Right lobe of liver (tissue), 4 donors: ENCODE results near the gene OR1I1.

ENCODE experiments used
- POLR2A ChIP-seq: fragments of 450-650 bp; IDR thresholded peaks from one replicate; pipeline ENCODE4 v1.6.1; 2017; ENCODE audit warnings: antibody characterized with exemption, mild to moderate bottlenecking
- TF ChIP-seq, protein P1 (sequence below), 4 donors: fragments of 200-600 bp in 3 of 4; fragments of 450-650 bp in 1 of 4; IDR thresholded peaks; one replicate each; pipeline versions ENCODE4 v1.5.1 to v1.8.0; 2016 to 2022; ENCODE audit warnings: antibody characterized with exemption in 4 of 4, mild to moderate bottlenecking in 2 of 4
- donor health status: DM: no; HTN: no; CAD: no.
- donor health status: DM: no; HTN: no; CAD: no.
- donor health status: DM: no; HTN: yes; CAD: no.

DNA sequence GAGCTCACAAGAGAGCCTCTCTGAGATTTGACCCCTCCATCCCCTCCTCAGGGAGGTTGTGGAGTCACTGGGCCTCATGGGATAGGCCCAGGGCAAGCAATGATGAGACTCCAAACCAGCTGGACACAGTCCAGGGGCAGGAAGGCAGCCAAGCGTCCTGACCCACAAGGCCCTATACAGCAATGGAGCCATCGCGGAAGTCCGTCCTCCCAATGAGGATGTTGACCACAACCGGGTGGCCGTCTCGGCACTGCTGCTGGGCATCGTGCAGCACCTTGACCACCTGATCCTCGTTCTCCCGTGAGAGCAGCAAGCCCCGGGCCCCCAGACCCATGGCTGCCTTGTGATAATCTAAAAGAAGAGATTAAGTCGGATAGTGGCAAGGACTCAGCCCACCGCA is 33.1 kb downstream of the OR1I1 start:
- TF ChIP-seq, protein P1, sequence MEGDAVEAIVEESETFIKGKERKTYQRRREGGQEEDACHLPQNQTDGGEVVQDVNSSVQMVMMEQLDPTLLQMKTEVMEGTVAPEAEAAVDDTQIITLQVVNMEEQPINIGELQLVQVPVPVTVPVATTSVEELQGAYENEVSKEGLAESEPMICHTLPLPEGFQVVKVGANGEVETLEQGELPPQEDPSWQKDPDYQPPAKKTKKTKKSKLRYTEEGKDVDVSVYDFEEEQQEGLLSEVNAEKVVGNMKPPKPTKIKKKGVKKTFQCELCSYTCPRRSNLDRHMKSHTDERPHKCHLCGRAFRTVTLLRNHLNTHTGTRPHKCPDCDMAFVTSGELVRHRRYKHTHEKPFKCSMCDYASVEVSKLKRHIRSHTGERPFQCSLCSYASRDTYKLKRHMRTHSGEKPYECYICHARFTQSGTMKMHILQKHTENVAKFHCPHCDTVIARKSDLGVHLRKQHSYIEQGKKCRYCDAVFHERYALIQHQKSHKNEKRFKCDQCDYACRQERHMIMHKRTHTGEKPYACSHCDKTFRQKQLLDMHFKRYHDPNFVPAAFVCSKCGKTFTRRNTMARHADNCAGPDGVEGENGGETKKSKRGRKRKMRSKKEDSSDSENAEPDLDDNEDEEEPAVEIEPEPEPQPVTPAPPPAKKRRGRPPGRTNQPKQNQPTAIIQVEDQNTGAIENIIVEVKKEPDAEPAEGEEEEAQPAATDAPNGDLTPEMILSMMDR (IDR thresholded peaks at IDR 0.05): no peak
- no peak for TF ChIP-seq POLR2A
